KMS-11 (cell line): ENCODE results near the gene ATP5F1A.

ENCODE experiments used
- H2AFZ ChIP-seq: fragments of 200-600 bp; sonication (generic); 2 replicates; pipeline ENCODE4 v1.6.1; 2016; ENCODE audit warnings: antibody characterized with exemption, mixed run types, low read depth
- H3K27ac ChIP-seq: fragments of 200-600 bp; sonication (generic); 2 replicates; pipeline ENCODE4 v1.6.1; 2016; ENCODE audit warnings: mild to moderate bottlenecking, mixed run types
- H3K27me3 ChIP-seq: fragments of 200-600 bp; sonication (generic); 2 replicates; pipeline ENCODE4 v1.6.1; 2017; ENCODE audit warnings: mild to moderate bottlenecking, low read depth, mixed run types, moderate library complexity; ENCODE audit not compliant: insufficient read depth
- H3K36me3 ChIP-seq: fragments of 200-600 bp; sonication (generic); 2 replicates; pipeline ENCODE4 v1.6.1; 2017; ENCODE audit warnings: mild to moderate bottlenecking, mixed run types; ENCODE audit not compliant: insufficient read depth
- H3K4me1 ChIP-seq: fragments of 200-600 bp; sonication (generic); 2 replicates; pipeline ENCODE4 v1.6.1; 2016; ENCODE audit warnings: mild to moderate bottlenecking, low read depth, mixed run types; ENCODE audit not compliant: poor library complexity, severe bottlenecking
- H3K4me2 ChIP-seq: fragments of 200-600 bp; sonication (generic); 2 replicates; pipeline ENCODE4 v1.7.0; 2016; ENCODE audit warnings: mild to moderate bottlenecking, mixed run types
- H3K4me3 ChIP-seq: fragments of 200-600 bp; sonication (generic); IDR thresholded peaks from 2 replicates; pipeline ENCODE4 v1.6.1; 2017; ENCODE audit warnings: low read depth, low read length, mixed read lengths; ENCODE audit not compliant: insufficient read depth
- H3K79me2 ChIP-seq: fragments of 200-600 bp; sonication (generic); 2 replicates; pipeline ENCODE4 v1.6.1; 2016; ENCODE audit warnings: low read depth, mixed run types; ENCODE audit not compliant: insufficient read depth
- H3K9ac ChIP-seq: fragments of 200-600 bp; sonication (generic); 2 replicates; pipeline ENCODE4 v1.6.1; 2016; ENCODE audit warnings: mild to moderate bottlenecking, mixed run types
- H4K20me1 ChIP-seq: fragments of 200-600 bp; sonication (generic); 2 replicates; pipeline ENCODE4 v1.6.1; 2016; ENCODE audit warnings: mild to moderate bottlenecking, mixed run types; ENCODE audit not compliant: insufficient read depth
- CTCF ChIP-seq: fragments of 200-600 bp; sonication (generic); conservative IDR thresholded peaks from 2 replicates; pipeline ENCODE4 v1.6.1; 2017; ENCODE audit warnings: low read depth, mild to moderate bottlenecking, antibody characterized with exemption, low read length, moderate library complexity, mixed read lengths

The ATP5F1A gene

GRCh38 chr18:46072959-46073358 lies 25.1 kb downstream of the ATP5F1A start:
- Histone ChIP-seq H2AFZ (no peak overlapping the region), H3K27me3 (no peaks in the 10 kb centered on the region), H4K20me1 (no peaks in the 10 kb centered on the region), H3K4me2 (no peak overlapping the region), H3K4me3 (no peak overlapping the region), H3K79me2 (no peaks in the 10 kb centered on the region), H3K36me3 (no peaks in the 10 kb centered on the region), H3K9ac (no peak overlapping the region), H3K27ac (no peak overlapping the region), H3K4me1 (no peaks in the 10 kb centered on the region)
- TF ChIP-seq CTCF: no peak

GRCh38 chr18:46072376-46072867 lies 25.7 kb downstream of the ATP5F1A start:
- H3K4me2 ChIP-seq: no peak overlapping the region
- no peak overlapping the region for H2AFZ ChIP-seq

GRCh38 chr18:46071653-46072375 lies 26.3 kb downstream of the ATP5F1A start, which contains the start of gene PSTPIP2:
Gene PSTPIP2, minus strand, starts transcription at chr18:46072260. Its CDS starts 72 bp downstream, at chr18:46072188.
- H3K4me1 ChIP-seq: no peaks in the 10 kb centered on the region
- H3K9ac ChIP-seq: no peak within 1 kb of the TSS
- no peaks in the 10 kb centered on the region for H3K36me3 ChIP-seq
- no peak within 1 kb of the TSS for H3K4me3 ChIP-seq
- no peak within 1 kb of the TSS for H3K4me2 ChIP-seq
- H3K27me3 ChIP-seq: no peaks in the 10 kb centered on the region
- H3K79me2 ChIP-seq: no peaks in the 10 kb centered on the region
- H3K27ac ChIP-seq: no peak within 1 kb of the TSS
- no peaks in the 10 kb centered on the region for H4K20me1 ChIP-seq
- no peak within 1 kb of the TSS for H2AFZ ChIP-seq
- no peak for TF ChIP-seq CTCF

More at GRCh38 chr18:46072376-46072867, 25.7 kb downstream of the ATP5F1A start:
- H3K79me2 ChIP-seq: no peaks in the 10 kb centered on the region
- H3K27ac ChIP-seq: no peak overlapping the region
- H3K36me3 ChIP-seq: no peaks in the 10 kb centered on the region
- H4K20me1 ChIP-seq: no peaks in the 10 kb centered on the region
- no peak for TF ChIP-seq CTCF
- H3K9ac ChIP-seq: no peak overlapping the region
- no peaks in the 10 kb centered on the region for H3K27me3 ChIP-seq
- H3K4me1 ChIP-seq: no peaks in the 10 kb centered on the region
- no peak overlapping the region for H3K4me3 ChIP-seq

GRCh38 chr18:46070815-46071652 lies 27.1 kb downstream of the ATP5F1A start:
- Histone ChIP-seq H3K4me3 (no peak overlapping the region), H3K27me3 (no peaks in the 10 kb centered on the region), H3K79me2 (no peaks in the 10 kb centered on the region), H3K4me1 (no peaks in the 10 kb centered on the region), H2AFZ (no peak overlapping the region), H3K4me2 (no peak overlapping the region), H3K9ac (no peak overlapping the region), H4K20me1 (no peaks in the 10 kb centered on the region), H3K36me3 (no peaks in the 10 kb centered on the region), H3K27ac (no peak overlapping the region)
- TF ChIP-seq CTCF: no peak
